Measurements from ENCODE around the gene ONECUT2. TPM values are rescaled to one million over a fixed set of nuclear protein-coding genes. Genes with fewer than 3 reads are reported as not detected.
"Not testable (repeated sequence)": the region's sequence is repeated elsewhere in the genome, so short reads cannot be mapped to it uniquely, and the experiment has no call there.

ONECUT2 gene
- total RNA-seq, 1 donor from 2014 or later: 0.05 TPM

DNA sequence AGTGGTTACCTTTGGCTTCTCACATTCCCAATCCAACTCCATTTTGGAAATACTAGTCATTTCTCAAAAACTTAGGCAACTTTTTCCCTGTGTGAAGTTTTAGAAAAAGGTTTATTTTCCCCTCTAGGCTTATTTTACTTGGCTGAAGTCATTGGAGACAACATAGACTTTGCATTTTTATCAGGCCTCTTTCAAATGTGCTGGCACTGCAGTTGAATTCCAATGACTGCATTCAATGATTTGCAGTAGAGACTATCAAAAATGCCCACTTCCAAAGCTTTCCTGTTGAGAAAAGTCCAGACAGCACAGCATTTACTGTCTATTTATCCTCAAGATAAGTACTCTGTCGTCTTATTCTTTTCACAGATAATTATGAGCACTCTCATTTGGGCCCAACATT is 70.1 kb downstream of the ONECUT2 start:
- Mint-ChIP-seq H3K36me3 (ENCODE audit: low read depth) (no peaks in the 10 kb centered on the region), H3K27me3 (ENCODE audit: low read depth) (peaks cover 32% of the 10 kb centered on the region), H3K4me1 (ENCODE audit: low read depth) (peaks cover 6% of the 10 kb centered on the region), H3K4me3 (ENCODE audit: unreplicated experiment) (no peak overlapping the region), H3K9me3 (ENCODE audit: low read depth) (no peaks in the 10 kb centered on the region), H3K27ac (ENCODE audit: unreplicated experiment) (no peak overlapping the region)
- DNase-seq (ENCODE audit: low spot score): no peak
- TF ChIP-seq, protein P1, sequence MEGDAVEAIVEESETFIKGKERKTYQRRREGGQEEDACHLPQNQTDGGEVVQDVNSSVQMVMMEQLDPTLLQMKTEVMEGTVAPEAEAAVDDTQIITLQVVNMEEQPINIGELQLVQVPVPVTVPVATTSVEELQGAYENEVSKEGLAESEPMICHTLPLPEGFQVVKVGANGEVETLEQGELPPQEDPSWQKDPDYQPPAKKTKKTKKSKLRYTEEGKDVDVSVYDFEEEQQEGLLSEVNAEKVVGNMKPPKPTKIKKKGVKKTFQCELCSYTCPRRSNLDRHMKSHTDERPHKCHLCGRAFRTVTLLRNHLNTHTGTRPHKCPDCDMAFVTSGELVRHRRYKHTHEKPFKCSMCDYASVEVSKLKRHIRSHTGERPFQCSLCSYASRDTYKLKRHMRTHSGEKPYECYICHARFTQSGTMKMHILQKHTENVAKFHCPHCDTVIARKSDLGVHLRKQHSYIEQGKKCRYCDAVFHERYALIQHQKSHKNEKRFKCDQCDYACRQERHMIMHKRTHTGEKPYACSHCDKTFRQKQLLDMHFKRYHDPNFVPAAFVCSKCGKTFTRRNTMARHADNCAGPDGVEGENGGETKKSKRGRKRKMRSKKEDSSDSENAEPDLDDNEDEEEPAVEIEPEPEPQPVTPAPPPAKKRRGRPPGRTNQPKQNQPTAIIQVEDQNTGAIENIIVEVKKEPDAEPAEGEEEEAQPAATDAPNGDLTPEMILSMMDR (IDR thresholded peaks at IDR 0.05): no peak

DNA sequence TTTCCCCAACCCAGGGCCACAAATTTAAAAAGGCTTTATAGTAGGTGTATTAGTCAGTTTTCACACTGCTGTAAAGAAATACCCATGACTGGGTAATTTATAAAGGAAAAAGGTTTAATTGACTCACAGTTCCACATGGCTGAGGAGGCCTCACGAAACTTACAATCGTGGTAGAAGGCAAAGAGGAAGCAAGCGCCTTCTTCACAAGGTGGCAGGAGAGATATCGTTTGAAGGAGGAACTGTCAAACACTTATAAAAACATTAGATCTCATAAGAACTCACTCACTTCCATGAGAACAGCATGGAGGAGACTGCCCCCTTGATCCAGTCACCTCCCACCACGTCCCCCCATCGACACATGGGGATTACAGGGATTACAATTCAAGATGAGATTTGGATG is 80.9 kb downstream of the ONECUT2 start:
- DNase-seq (ENCODE audit: low spot score): no peak
- Mint-ChIP-seq H3K27me3 (ENCODE audit: low read depth) (peaks cover 12% of the 10 kb centered on the region), H3K4me3 (ENCODE audit: unreplicated experiment) (no peak overlapping the region), H3K36me3 (ENCODE audit: low read depth) (no peaks in the 10 kb centered on the region), H3K4me1 (ENCODE audit: low read depth) (no peaks in the 10 kb centered on the region), H3K27ac (ENCODE audit: unreplicated experiment) (no peak overlapping the region), H3K9me3 (ENCODE audit: low read depth) (no peaks in the 10 kb centered on the region)
- TF ChIP-seq, protein P1 (IDR thresholded peaks at IDR 0.05): no peak

DNA sequence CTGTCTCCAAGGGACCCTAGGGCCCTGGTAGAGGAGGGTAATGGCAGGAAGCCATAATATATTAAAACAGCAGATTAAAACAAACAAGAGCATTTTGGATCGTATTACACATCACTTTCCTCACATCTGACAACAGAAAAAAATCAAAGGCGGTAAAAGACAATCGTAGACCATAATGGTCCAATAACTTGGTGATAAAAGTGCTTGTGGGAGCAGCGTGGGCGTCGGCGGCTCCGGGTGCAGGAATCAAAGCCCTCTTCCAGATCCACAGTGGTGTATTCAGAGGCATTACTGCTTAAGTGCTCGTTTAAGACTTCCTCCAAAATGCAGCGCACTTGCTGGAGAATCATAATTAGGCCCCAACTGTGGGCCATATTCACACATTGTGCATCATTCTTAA is 83.4 kb downstream of the ONECUT2 start:
- peaks cover 11% of the 10 kb centered on the region for H3K27me3 Mint-ChIP-seq (ENCODE audit: low read depth)
- H3K27ac Mint-ChIP-seq (ENCODE audit: unreplicated experiment): no peak overlapping the region
- no peak overlapping the region for H3K4me3 Mint-ChIP-seq (ENCODE audit: unreplicated experiment)
- no peaks in the 10 kb centered on the region for H3K9me3 Mint-ChIP-seq (ENCODE audit: low read depth)
- no peak for DNase-seq (ENCODE audit: low spot score)
- TF ChIP-seq, protein P1 (IDR thresholded peaks at IDR 0.05): no peak
- no peaks in the 10 kb centered on the region for H3K4me1 Mint-ChIP-seq (ENCODE audit: low read depth)
- no peaks in the 10 kb centered on the region for H3K36me3 Mint-ChIP-seq (ENCODE audit: low read depth)

DNA sequence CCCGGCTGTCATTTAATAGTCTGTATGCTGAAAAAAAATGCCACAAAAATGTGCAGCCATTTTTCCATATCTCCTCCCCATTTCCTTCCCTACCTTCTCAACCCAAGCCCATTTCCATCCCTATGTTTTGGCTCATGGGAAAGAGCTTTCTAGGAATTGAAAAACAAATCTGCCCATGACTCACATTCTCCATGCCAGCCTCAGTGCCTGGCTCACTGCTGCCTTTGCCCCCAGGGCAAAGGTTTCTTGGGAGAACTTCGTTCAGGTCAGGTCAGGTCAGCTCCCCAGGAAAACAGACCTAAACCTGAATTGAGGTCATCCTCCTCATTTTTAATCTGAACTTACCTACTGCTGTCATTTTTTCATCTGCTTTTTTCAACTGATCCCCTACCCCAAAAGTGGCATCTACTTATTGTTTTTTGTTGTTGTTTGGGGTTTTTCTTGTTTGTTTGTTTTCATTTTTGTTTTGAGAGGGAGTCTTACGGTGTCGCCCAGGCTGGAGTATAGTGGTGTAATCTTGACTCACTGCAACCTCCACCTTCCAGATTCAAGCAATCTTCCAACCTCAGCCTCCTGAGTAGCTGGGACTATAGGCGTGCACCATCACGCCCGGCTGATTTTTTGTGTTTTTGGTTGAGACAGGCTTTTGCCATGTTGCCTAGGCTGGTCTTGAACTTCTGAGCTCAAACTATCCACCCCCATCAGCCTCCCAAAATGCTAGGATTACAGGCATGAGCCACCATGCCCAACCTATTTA is 84.7 kb downstream of the ONECUT2 start:
- TF ChIP-seq, protein P1 (IDR thresholded peaks at IDR 0.05): no peak
- no peaks in the 10 kb centered on the region for H3K36me3 Mint-ChIP-seq (ENCODE audit: low read depth)
- H3K27ac Mint-ChIP-seq (ENCODE audit: unreplicated experiment): no peak overlapping the region
- H3K4me1 Mint-ChIP-seq (ENCODE audit: low read depth): no peaks in the 10 kb centered on the region
- peaks cover 4% of the 10 kb centered on the region for H3K9me3 Mint-ChIP-seq (ENCODE audit: low read depth)
- peaks cover 8% of the 10 kb centered on the region for H3K27me3 Mint-ChIP-seq (ENCODE audit: low read depth)
- H3K4me3 Mint-ChIP-seq (ENCODE audit: unreplicated experiment): no peak overlapping the region
- no peak for DNase-seq (ENCODE audit: low spot score)

DNA sequence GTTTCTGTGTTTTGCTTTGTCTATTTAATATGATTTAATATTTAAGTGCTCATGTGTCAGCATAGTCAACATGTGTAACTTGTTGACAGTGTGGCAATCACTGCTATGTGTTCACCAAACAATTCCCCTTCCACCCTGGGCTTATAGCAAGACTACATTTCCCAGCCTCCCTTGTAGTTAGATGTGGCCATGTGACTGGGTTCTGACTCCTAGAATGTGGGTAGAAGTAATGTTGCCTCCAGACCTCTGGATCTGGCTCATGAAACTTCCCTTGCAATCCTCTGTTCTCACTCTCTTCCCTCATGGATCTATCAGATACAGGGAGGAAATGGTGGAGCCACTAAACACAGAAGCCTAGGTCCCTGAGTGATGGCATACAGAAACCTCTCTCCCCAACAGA is 87.2 kb downstream of the ONECUT2 start:
- H3K4me3 Mint-ChIP-seq (ENCODE audit: unreplicated experiment); H3K9me3 Mint-ChIP-seq (ENCODE audit: low read depth); DNase-seq (ENCODE audit: low spot score); H3K4me1 Mint-ChIP-seq (ENCODE audit: low read depth); H3K27ac Mint-ChIP-seq (ENCODE audit: unreplicated experiment); H3K27me3 Mint-ChIP-seq (ENCODE audit: low read depth); H3K36me3 Mint-ChIP-seq (ENCODE audit: low read depth): not testable (repeated sequence)

Measured in chondrocyte (in vitro differentiated cells).